Stimulated activated memory B cell treated with anti-CD40 and anti-IgM and Interleukin-4, amounts not matched to agents 10 μg/mL and 1 μg/mL and 100 μg/mL, for 72 hours (primary cell): ENCODE data around the gene FMO5.

Source experiments
- ATAC-seq: fragments of 150-1000 bp; cut with Tn5 transposase; 2 replicates; pipeline ENCODE4 v1.10.0; 2021
- H3K27ac Mint-ChIP-seq: one replicate; pipeline ENCODE4 v1.8.0; 2022; ENCODE audit warnings: mild to moderate bottlenecking, mixed read lengths
- H3K27me3 Mint-ChIP-seq: one replicate; pipeline ENCODE4 v1.8.0; 2022; ENCODE audit warnings: mixed read lengths
- H3K36me3 Mint-ChIP-seq: one replicate; pipeline ENCODE4 v1.8.0; 2022; ENCODE audit warnings: mixed read lengths
- H3K4me1 Mint-ChIP-seq: one replicate; pipeline ENCODE4 v1.8.0; 2022; ENCODE audit warnings: mixed read lengths
- H3K4me3 Mint-ChIP-seq: one replicate; pipeline ENCODE4 v1.8.0; 2022; ENCODE audit warnings: mild to moderate bottlenecking, moderate library complexity, mixed read lengths
- H3K9me3 Mint-ChIP-seq: one replicate; pipeline ENCODE4 v1.8.0; 2022; ENCODE audit warnings: mixed read lengths

Gene FMO5

GRCh38 chr1:147152772-147153171 is 72.4 kb downstream of the FMO5 start:
- no peaks in the 10 kb centered on the region for H3K27me3 Mint-ChIP-seq
- no peak overlapping the region for H3K4me3 Mint-ChIP-seq
- no peaks in the 10 kb centered on the region for H3K4me1 Mint-ChIP-seq
- ATAC-seq, result no peak
- H3K9me3 Mint-ChIP-seq, result no peaks in the 10 kb centered on the region
- H3K36me3 Mint-ChIP-seq, result peaks cover 38% of the 10 kb centered on the region
- H3K27ac Mint-ChIP-seq, result no peak overlapping the region

- ATAC-seq, result no peak
- H3K4me1 Mint-ChIP-seq, result no peaks in the 10 kb centered on the region
- H3K27me3 Mint-ChIP-seq, result no peaks in the 10 kb centered on the region
- no peak overlapping the region for H3K27ac Mint-ChIP-seq
- no peaks in the 10 kb centered on the region for H3K9me3 Mint-ChIP-seq
- peaks cover 25% of the 10 kb centered on the region for H3K36me3 Mint-ChIP-seq
- no peak overlapping the region for H3K4me3 Mint-ChIP-seq
These were observed 73.9 kb downstream of the FMO5 start for GRCh38 chr1:147151244-147151643.

GRCh38 chr1:147142886-147143285 is 82.3 kb downstream of the FMO5 start:
- no peak overlapping the region for H3K27ac Mint-ChIP-seq
- no peaks in the 10 kb centered on the region for H3K9me3 Mint-ChIP-seq
- H3K27me3 Mint-ChIP-seq, result peaks cover 22% of the 10 kb centered on the region
- H3K4me3 Mint-ChIP-seq, result no peak overlapping the region
- H3K36me3 Mint-ChIP-seq, result no peaks in the 10 kb centered on the region
- ATAC-seq, result no peak
- no peaks in the 10 kb centered on the region for H3K4me1 Mint-ChIP-seq
